Measurements from ENCODE around the gene HHEX. TPM values are rescaled to one million over a fixed set of nuclear protein-coding genes. Genes with fewer than 3 reads are reported as not detected.

Gene HHEX
- total RNA-seq, 4 donors from 2014 or later, result 2.8 to 10.6 (median 5.9) TPM

DNA sequence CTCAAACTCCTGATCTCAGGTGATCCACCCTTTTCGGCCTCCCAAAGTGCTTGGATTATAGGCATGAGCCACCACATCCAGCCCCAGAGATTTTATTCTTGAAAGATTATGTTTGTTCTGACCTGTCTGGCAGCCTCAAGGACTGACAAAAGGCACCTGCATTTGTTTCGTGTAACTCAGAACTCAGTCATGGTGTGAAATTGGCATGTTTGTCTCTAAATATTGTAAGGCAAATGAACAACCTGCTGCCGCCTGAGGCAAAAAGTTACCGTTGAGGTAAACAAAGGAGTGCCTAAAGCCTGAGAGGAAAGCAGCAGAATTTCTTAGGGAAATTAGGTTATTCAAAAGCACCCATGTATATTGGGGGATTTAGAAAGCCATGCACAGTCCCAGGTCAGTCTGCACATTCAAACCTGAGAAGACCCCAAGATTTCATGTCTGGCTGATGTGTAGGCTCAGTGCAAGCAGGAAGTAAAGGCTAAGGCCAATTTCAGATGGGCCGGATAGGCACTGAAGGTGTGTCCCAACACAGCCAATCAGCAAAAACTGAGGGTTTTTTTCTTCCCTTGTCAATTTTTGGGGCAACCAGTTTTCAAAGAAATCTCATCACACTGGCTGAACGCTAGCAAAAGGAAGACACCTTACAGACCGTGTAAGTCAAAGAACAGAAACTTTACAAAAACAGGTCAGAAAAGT lies 33.3 kb upstream of the HHEX start:
- 83 to 89% methylated on average over 5 to 7 of the region's 7 CpGs for WGBS, 2 donors (ENCODE audit: low coverage in 1 of 2)
- Histone ChIP-seq H3K27me3 (no peaks in the 10 kb centered on the region), H3K36me3 (no peaks in the 10 kb centered on the region), H3K4me1 (no peaks in the 10 kb centered on the region), H3K27ac (no peak overlapping the region), H3K9me3 (peaks cover 0 to 6% (median 0%) of the 10 kb centered on the region in 3 donors), H3K4me3 (no peak overlapping the region)
- ATAC-seq, result no peak
- TF ChIP-seq EP300 (IDR thresholded peaks at IDR 0.05) (no peak), POLR2A (IDR thresholded peaks at IDR 0.05) (no peak), POLR2AphosphoS5 (IDR thresholded peaks at IDR 0.05) (no peak)
- TF ChIP-seq, protein P1, sequence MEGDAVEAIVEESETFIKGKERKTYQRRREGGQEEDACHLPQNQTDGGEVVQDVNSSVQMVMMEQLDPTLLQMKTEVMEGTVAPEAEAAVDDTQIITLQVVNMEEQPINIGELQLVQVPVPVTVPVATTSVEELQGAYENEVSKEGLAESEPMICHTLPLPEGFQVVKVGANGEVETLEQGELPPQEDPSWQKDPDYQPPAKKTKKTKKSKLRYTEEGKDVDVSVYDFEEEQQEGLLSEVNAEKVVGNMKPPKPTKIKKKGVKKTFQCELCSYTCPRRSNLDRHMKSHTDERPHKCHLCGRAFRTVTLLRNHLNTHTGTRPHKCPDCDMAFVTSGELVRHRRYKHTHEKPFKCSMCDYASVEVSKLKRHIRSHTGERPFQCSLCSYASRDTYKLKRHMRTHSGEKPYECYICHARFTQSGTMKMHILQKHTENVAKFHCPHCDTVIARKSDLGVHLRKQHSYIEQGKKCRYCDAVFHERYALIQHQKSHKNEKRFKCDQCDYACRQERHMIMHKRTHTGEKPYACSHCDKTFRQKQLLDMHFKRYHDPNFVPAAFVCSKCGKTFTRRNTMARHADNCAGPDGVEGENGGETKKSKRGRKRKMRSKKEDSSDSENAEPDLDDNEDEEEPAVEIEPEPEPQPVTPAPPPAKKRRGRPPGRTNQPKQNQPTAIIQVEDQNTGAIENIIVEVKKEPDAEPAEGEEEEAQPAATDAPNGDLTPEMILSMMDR (IDR thresholded peaks at IDR 0.05), result no peak

GRCh38 chr10:92657024-92657423 lies 32.7 kb upstream of the HHEX start:
- ATAC-seq, result no peak
- Histone ChIP-seq H3K27ac (no peak overlapping the region), H3K4me1 (no peaks in the 10 kb centered on the region), H3K9me3 (peaks cover 0 to 10% (median 0%) of the 10 kb centered on the region in 3 donors), H3K27me3 (no peaks in the 10 kb centered on the region), H3K4me3 (no peak overlapping the region), H3K36me3 (no peaks in the 10 kb centered on the region)
- 90% methylated on average over 5 of the region's 5 CpGs; no CpG with 5 or more reads in 1 of the 2 donors for WGBS, 2 donors (ENCODE audit: low coverage in 1 of 2)
- TF ChIP-seq EP300 (IDR thresholded peaks at IDR 0.05), result no peak
- TF ChIP-seq, protein P1 (IDR thresholded peaks at IDR 0.05), result no peak
- TF ChIP-seq POLR2A (IDR thresholded peaks at IDR 0.05), result no peak
- TF ChIP-seq POLR2AphosphoS5 (IDR thresholded peaks at IDR 0.05), result no peak

DNA sequence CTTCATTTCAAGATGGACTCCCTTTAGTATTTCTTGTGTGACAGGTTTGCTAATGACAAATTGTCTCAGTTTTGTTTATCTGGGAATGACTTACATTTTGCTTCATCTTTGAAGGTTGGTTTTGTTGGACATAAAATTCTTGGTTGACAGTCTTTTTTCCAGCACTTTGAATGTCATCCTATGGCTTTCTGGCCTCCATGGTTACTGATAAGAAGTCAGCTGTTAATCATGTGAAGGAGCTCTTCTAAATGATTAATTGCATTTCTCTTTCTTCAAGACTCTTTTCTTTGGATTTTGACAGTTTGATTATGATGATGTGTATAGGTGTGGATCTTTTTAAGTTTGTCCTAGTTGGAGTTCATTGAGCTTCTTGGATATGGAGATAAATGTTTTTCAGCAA lies 26.9 kb upstream of the HHEX start:
- no peaks in the 10 kb centered on the region for H3K4me1 ChIP-seq

DNA sequence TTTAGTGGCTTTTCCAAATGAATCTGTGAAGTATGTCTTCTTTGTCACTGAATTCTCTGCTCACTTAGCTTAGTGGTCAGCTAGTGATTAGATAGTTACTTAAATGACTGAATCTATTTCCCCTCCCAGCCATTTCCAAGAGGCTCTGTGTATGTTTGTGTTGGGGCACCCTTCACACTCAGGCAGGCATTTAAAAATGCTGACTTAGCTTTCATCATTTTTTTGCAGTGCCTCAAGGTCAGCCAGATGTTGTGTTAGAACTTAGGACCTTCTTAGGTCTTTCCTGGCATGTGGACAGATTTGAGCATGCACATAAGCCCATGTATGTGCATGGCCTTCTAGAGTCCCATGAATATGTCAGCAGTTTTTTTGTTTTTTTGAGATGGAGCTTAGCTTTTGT lies 25.4 kb upstream of the HHEX start:
- TF ChIP-seq POLR2A (IDR thresholded peaks at IDR 0.05) (no peak), EP300 (IDR thresholded peaks at IDR 0.05) (no peak), POLR2AphosphoS5 (IDR thresholded peaks at IDR 0.05) (no peak)
- TF ChIP-seq, protein P1 (IDR thresholded peaks at IDR 0.05), result no peak
- H3K27ac ChIP-seq, result no peak overlapping the region
- H3K27me3 ChIP-seq, result no peaks in the 10 kb centered on the region
- no peaks in the 10 kb centered on the region for H3K36me3 ChIP-seq
- H3K4me1 ChIP-seq, result no peaks in the 10 kb centered on the region
- H3K9me3 ChIP-seq, result peaks cover 0 to 31% (median 0%) of the 10 kb centered on the region in 3 donors
- H3K4me3 ChIP-seq, result no peak overlapping the region
- ATAC-seq, result no peak

More for the DNA sequence above, 26.9 kb upstream of the HHEX start:
- Histone ChIP-seq H3K9me3 (peaks cover 0 to 31% (median 0%) of the 10 kb centered on the region in 3 donors), H3K36me3 (no peaks in the 10 kb centered on the region), H3K27ac (no peak overlapping the region), H3K4me3 (no peak overlapping the region), H3K27me3 (no peaks in the 10 kb centered on the region)
- no peak for TF ChIP-seq POLR2AphosphoS5 (IDR thresholded peaks at IDR 0.05)
- no peak for TF ChIP-seq EP300 (IDR thresholded peaks at IDR 0.05)
- TF ChIP-seq, protein P1 (IDR thresholded peaks at IDR 0.05), result no peak
- TF ChIP-seq POLR2A (IDR thresholded peaks at IDR 0.05), result no peak
- ATAC-seq, result no peak

DNA sequence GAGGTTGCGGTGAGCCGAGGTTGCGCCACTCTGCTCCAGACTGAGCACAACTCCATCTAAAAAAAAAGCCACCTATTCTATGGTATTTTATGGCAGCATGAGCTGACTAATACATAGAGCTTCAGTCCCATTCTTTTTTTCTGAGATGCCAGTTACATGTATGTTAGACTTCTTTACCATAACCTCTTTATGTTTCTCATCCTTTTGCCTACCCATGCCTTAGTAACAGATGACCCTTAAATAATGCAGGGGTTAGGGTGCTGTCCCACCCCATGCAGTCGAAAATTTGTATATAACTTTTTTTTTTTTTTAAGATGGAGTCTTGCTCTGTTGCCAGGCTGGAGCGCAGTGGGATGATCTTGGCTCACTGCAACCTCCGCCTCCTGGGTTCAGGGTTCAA lies 22.7 kb upstream of the HHEX start:
- H3K27ac ChIP-seq, result no peak overlapping the region
- peaks cover 0 to 21% (median 0%) of the 10 kb centered on the region in 3 donors for H3K9me3 ChIP-seq
- no peak overlapping the region for H3K4me3 ChIP-seq
- 94 to 100% methylated on average over 4 of the region's 6 CpGs for WGBS, 2 donors (ENCODE audit: low coverage in 1 of 2)
- H3K27me3 ChIP-seq, result no peaks in the 10 kb centered on the region
- TF ChIP-seq POLR2AphosphoS5 (IDR thresholded peaks at IDR 0.05) (no peak), EP300 (IDR thresholded peaks at IDR 0.05) (no peak), POLR2A (IDR thresholded peaks at IDR 0.05) (no peak)
- TF ChIP-seq, protein P1 (IDR thresholded peaks at IDR 0.05), result no peak
- ATAC-seq, result no peak
- no peaks in the 10 kb centered on the region for H3K36me3 ChIP-seq
- H3K4me1 ChIP-seq, result no peaks in the 10 kb centered on the region
